ENCODE measurements around the gene RAB5B. TPM values are rescaled to one million over a fixed set of nuclear protein-coding genes. Genes with fewer than 3 reads are reported as not detected.

RAB5B gene
- total and polyA plus RNA-seq, 7 experiments from 2014 or later: 45.2 to 109 (median 69.6) TPM

DNA sequence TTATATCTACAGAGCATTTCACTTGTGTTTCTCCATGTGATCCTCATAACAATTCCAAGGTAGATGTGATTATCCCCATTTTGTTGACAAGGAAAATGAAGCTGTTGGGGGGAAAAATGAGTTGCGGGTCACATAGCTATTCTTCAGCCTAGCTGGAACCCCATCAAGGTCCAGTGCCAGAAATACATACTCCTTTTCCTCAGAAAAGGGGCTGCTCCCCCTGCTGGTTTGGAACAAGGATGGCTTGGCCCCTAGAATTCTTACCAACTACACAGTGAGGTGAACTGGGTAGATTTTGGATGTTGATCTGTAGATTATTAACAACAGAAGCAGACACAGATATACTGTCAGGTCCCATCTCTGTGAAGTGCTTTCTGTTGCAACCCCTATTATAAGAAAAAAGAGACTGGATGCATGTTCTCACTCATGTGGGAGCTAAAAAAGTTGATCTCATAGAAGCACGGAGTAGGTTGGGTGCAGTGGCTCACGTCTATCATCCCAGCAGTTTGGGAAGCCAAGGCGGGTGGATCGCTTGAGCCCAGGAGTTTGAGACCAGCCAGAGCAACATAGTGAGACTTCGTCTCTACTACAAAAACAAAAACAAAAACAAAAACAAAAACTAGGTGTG, 55.9 kb downstream of the RAB5B start:
- Mint-ChIP-seq H3K9me3 (no peaks in the 10 kb centered on the region), H3K36me3 (peaks cover 0 to 44% (median 20%) of the 10 kb centered on the region in 5 donors), H3K4me1 (peaks cover 9 to 54% (median 20%) of the 10 kb centered on the region in 7 donors), H3K4me3 (peak overlapping the region in 1 of 10 donors; percentile 1), H3K27me3 (no peaks in the 10 kb centered on the region), H3K27ac (peak overlapping the region in 4 of 9 donors; percentile 3 to 74 (median 32))
- no peaks in the 10 kb centered on the region for H3K27me3 ChIP-seq (ENCODE audit: control insufficient read depth in 2 of 2, insufficient read depth in 2 of 2, low read length in 2 of 2)
- no peak overlapping the region for H3K27ac ChIP-seq (ENCODE audit: low read depth, low read length)
- ChIA-PET POLR2A (interaction anchor here (0.8 to 1.7 kb wide), 6 partner anchors 11 to 100 kb away, joined by 3 to 9 read pairs (median 4); partner anchors contain the start of genes PA2G4 and RAB5B), CTCF (interaction anchor here (0.6 to 4.5 kb wide), 14 partner anchors 8 to 594 kb away, joined by 3 to 54 read pairs (median 4); partner anchors contain the start of genes PA2G4 and SUOX)
- peaks cover 0 to 35% (median 0%) of the 10 kb centered on the region in 3 experiments for H3K36me3 ChIP-seq (ENCODE audit: control insufficient read depth in 2 of 3, insufficient read depth in 3 of 3, low read length in 3 of 3)
- H3K4me3 ChIP-seq (ENCODE audit: low read length): no peak overlapping the region
- peak in 8 of 9 donors; percentile 24 to 59 (median 46) for DNase-seq
- peak; percentile 71 for ATAC-seq
- no peaks in the 10 kb centered on the region for H3K9me3 ChIP-seq (ENCODE audit: control insufficient read depth in 2 of 3, low read length in 3 of 3)
- H3K4me1 ChIP-seq (ENCODE audit: control insufficient read depth in 2 of 2, insufficient read depth in 2 of 2, low read length in 2 of 2): peaks cover 0 to 7% of the 10 kb centered on the region in 2 donors
- intact Hi-C loops (cut with micrococcal nuclease): loop anchor here (1.0 to 2.0 kb wide), 5 partner anchors 8 to 291 kb away; partner anchors contain the start of genes IKZF4 (in 1 of the 2) and RPS26 (in 1 of the 2)

GRCh38 chr12:56031987-56032386, 58.1 kb downstream of the RAB5B start:
- H3K4me3 Mint-ChIP-seq: peak overlapping the region in 6 of 10 donors; percentile 3 to 53 (median 23)
- H3K36me3 Mint-ChIP-seq: peaks cover 7 to 48% (median 28%) of the 10 kb centered on the region in 5 donors
- H3K27me3 Mint-ChIP-seq: no peaks in the 10 kb centered on the region
- H3K9me3 Mint-ChIP-seq: no peaks in the 10 kb centered on the region
- peak overlapping the region; percentile 49 for H3K27ac ChIP-seq (ENCODE audit: low read depth, low read length)
- H3K27me3 ChIP-seq (ENCODE audit: control insufficient read depth in 2 of 2, insufficient read depth in 2 of 2, low read length in 2 of 2): no peaks in the 10 kb centered on the region
- peaks cover 9 to 60% (median 20%) of the 10 kb centered on the region in 7 donors for H3K4me1 Mint-ChIP-seq
- DNase-seq (peak in 2 of 9 donors; percentile 22 to 27), ATAC-seq (peak; percentile 68)
- no peak overlapping the region for H3K4me3 ChIP-seq (ENCODE audit: low read length)
- H3K9me3 ChIP-seq (ENCODE audit: control insufficient read depth in 2 of 3, low read length in 3 of 3): no peaks in the 10 kb centered on the region
- ChIA-PET POLR2A (interaction anchor here (1.3 kb wide), 1 partner anchor 9 kb away, joined by 4 read pairs; no protein-coding TSS in a partner anchor), CTCF (interaction anchor here (0.8 to 2.0 kb wide), 2 partner anchors 9 to 36 kb away, joined by 3 to 7 read pairs; no protein-coding TSS in a partner anchor)
- peaks cover 0 to 38% (median 0%) of the 10 kb centered on the region in 3 experiments for H3K36me3 ChIP-seq (ENCODE audit: control insufficient read depth in 2 of 3, insufficient read depth in 3 of 3, low read length in 3 of 3)
- peak overlapping the region; percentile 52 to 86 (median 77) for H3K27ac Mint-ChIP-seq
- intact Hi-C loops (cut with micrococcal nuclease): no loop called here
- H3K4me1 ChIP-seq (ENCODE audit: control insufficient read depth in 2 of 2, insufficient read depth in 2 of 2, low read length in 2 of 2): peaks cover 0 to 7% of the 10 kb centered on the region in 2 donors

GRCh38 chr12:56034586-56035332, 60.9 kb downstream of the RAB5B start:
- intact Hi-C loops (cut with micrococcal nuclease): no loop called here
- ChIA-PET CTCF (interaction anchor here (0.7 to 1.4 kb wide), 2 partner anchors 39 to 83 kb away, joined by 3 to 4 read pairs; partner anchors contain the start of gene ZC3H10), POLR2A (interaction anchor here (0.6 kb wide), 1 partner anchor 108 kb away, joined by 3 read pairs; no protein-coding TSS in a partner anchor)
- Histone ChIP-seq H3K36me3 (ENCODE audit: control insufficient read depth in 2 of 3, insufficient read depth in 3 of 3, low read length in 3 of 3) (peaks cover 0 to 28% (median 0%) of the 10 kb centered on the region in 3 experiments), H3K27ac (ENCODE audit: low read depth, low read length) (no peak overlapping the region), H3K27me3 (ENCODE audit: control insufficient read depth in 2 of 2, insufficient read depth in 2 of 2, low read length in 2 of 2) (no peaks in the 10 kb centered on the region), H3K9me3 (ENCODE audit: control insufficient read depth in 2 of 3, low read length in 3 of 3) (no peaks in the 10 kb centered on the region), H3K4me1 (ENCODE audit: control insufficient read depth in 2 of 2, insufficient read depth in 2 of 2, low read length in 2 of 2) (peaks cover 0 to 7% of the 10 kb centered on the region in 2 donors), H3K4me3 (ENCODE audit: low read length) (no peak overlapping the region)
- H3K4me1 Mint-ChIP-seq: peaks cover 1 to 53% (median 11%) of the 10 kb centered on the region in 7 donors
- peak overlapping the region in 3 of 9 donors; percentile 42 to 72 (median 50) for H3K27ac Mint-ChIP-seq
- H3K4me3 Mint-ChIP-seq: no peak overlapping the region
- H3K9me3 Mint-ChIP-seq: no peaks in the 10 kb centered on the region
- peaks cover 7 to 38% (median 18%) of the 10 kb centered on the region in 5 donors for H3K36me3 Mint-ChIP-seq
- no peaks in the 10 kb centered on the region for H3K27me3 Mint-ChIP-seq
- ATAC-seq: peak; percentile 58
- no peak for DNase-seq

DNA sequence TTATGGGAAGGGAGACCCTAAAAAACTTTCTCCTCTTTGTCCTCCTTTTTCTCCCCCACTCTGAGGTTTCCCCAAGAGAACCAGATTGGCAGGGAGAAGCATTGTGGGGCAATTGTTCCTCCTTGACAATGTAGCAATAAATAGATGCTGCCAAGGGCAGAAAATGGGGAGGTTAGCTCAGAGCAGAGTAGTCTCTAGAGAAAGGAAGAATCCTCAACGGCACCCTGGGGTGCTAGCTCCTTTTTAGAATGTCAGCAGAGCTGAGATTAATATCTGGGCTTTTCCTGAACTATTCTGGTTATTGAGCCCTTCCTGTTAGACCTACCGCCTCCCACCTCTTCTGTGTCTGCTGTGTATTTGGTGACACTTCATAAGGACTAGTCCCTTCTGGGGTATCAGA, 63.3 kb downstream of the RAB5B start:
- no peak overlapping the region for H3K4me3 ChIP-seq (ENCODE audit: low read length)
- H3K9me3 ChIP-seq (ENCODE audit: control insufficient read depth in 2 of 3, low read length in 3 of 3): no peaks in the 10 kb centered on the region
- ChIA-PET CTCF (interaction anchor here (0.9 to 1.6 kb wide), 5 partner anchors 7 to 299 kb away, joined by 3 to 7 read pairs (median 4); no protein-coding TSS in a partner anchor), POLR2A (interaction anchor here (0.7 kb wide), 1 partner anchor 29 kb away, joined by 3 read pairs; no protein-coding TSS in a partner anchor)
- intact Hi-C loops (cut with micrococcal nuclease): no loop called here
- H3K27ac ChIP-seq (ENCODE audit: low read depth, low read length): no peak overlapping the region
- Mint-ChIP-seq H3K27me3 (no peaks in the 10 kb centered on the region), H3K9me3 (peaks cover 0 to 5% (median 0%) of the 10 kb centered on the region in 11 donors), H3K4me1 (peaks cover 0 to 58% (median 16%) of the 10 kb centered on the region in 7 donors), H3K27ac (peak overlapping the region in 4 of 9 donors; percentile 31 to 64 (median 48)), H3K36me3 (peaks cover 10 to 28% (median 12%) of the 10 kb centered on the region in 5 donors), H3K4me3 (peak overlapping the region in 1 of 10 donors; percentile 19)
- no peaks in the 10 kb centered on the region for H3K27me3 ChIP-seq (ENCODE audit: control insufficient read depth in 2 of 2, insufficient read depth in 2 of 2, low read length in 2 of 2)
- ATAC-seq (no peak), DNase-seq (no peak)
- H3K4me1 ChIP-seq (ENCODE audit: control insufficient read depth in 2 of 2, insufficient read depth in 2 of 2, low read length in 2 of 2): peaks cover 7 to 13% of the 10 kb centered on the region in 2 donors
- peaks cover 0 to 23% (median 0%) of the 10 kb centered on the region in 3 experiments for H3K36me3 ChIP-seq (ENCODE audit: control insufficient read depth in 2 of 3, insufficient read depth in 3 of 3, low read length in 3 of 3)

- H3K27ac Mint-ChIP-seq: peak overlapping the region in 4 of 9 donors; percentile 17 to 64 (median 41)
- no peaks in the 10 kb centered on the region for H3K27me3 ChIP-seq (ENCODE audit: control insufficient read depth in 2 of 2, insufficient read depth in 2 of 2, low read length in 2 of 2)
- DNase-seq (no peak), ATAC-seq (no peak)
- peaks cover 12 to 14% of the 10 kb centered on the region in 2 donors for H3K4me1 ChIP-seq (ENCODE audit: control insufficient read depth in 2 of 2, insufficient read depth in 2 of 2, low read length in 2 of 2)
- ChIA-PET CTCF (interaction anchor here (0.7 to 1.6 kb wide), 5 partner anchors 8 to 319 kb away, joined by 3 to 7 read pairs (median 4); no protein-coding TSS in a partner anchor), POLR2A (interaction anchor here (1.4 kb wide), 1 partner anchor 13 kb away, joined by 3 read pairs; no protein-coding TSS in a partner anchor)
- no peak overlapping the region for H3K4me3 ChIP-seq (ENCODE audit: low read length)
- no peak overlapping the region for H3K27ac ChIP-seq (ENCODE audit: low read depth, low read length)
- no peaks in the 10 kb centered on the region for H3K27me3 Mint-ChIP-seq
- peaks cover 9 to 29% (median 17%) of the 10 kb centered on the region in 5 donors for H3K36me3 Mint-ChIP-seq
- H3K9me3 ChIP-seq (ENCODE audit: control insufficient read depth in 2 of 3, low read length in 3 of 3): no peaks in the 10 kb centered on the region
- peaks cover 0 to 19% (median 0%) of the 10 kb centered on the region in 3 experiments for H3K36me3 ChIP-seq (ENCODE audit: control insufficient read depth in 2 of 3, insufficient read depth in 3 of 3, low read length in 3 of 3)
- H3K9me3 Mint-ChIP-seq: peaks cover 0 to 5% (median 0%) of the 10 kb centered on the region in 11 donors
- no peak overlapping the region for H3K4me3 Mint-ChIP-seq
- intact Hi-C loops (cut with micrococcal nuclease): no loop called here
- H3K4me1 Mint-ChIP-seq: peaks cover 8 to 59% (median 21%) of the 10 kb centered on the region in 7 donors
These were observed 64.3 kb downstream of the RAB5B start for GRCh38 chr12:56038022-56038655.

All from naive thymus-derived CD4-positive, alpha-beta T cell (primary cell).